GM21360 (cell line): ENCODE data around the gene MALT1.
A peak's percentile ranks its signal among the peaks of the same experiment; 100 is the strongest.
"Not testable (repeated sequence)": the region's sequence is repeated elsewhere in the genome, so short reads cannot be mapped to it uniquely, and the experiment has no call there.

Experiments
- ATAC-seq: cut with Tn5 transposase; IDR thresholded peaks from one replicate; pipeline ENCODE4 v1.9.1; 2021; ENCODE audit warnings: mild to moderate bottlenecking, moderate library complexity; ENCODE audit not compliant: unreplicated experiment

MALT1 gene

DNA sequence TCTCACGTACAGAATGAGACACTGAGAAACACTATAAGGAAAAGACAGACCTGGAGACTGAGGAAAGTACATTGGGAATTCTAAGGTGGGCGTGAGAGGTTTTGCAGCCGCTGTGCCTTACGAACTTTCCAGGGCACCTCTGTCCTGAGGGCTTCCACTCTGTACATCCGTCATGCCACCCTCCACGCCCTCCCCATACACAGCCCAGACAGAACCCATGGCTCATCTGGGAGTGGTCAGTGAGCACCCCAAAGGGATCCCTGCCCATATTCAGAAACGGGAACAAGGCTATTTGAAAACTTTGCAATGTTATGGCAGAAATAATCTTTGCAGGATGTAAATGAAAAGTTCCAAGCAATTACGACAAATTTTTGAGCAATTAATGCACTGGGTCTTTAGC is 98.1 kb downstream of the MALT1 start:
- ATAC-seq: no peak

DNA sequence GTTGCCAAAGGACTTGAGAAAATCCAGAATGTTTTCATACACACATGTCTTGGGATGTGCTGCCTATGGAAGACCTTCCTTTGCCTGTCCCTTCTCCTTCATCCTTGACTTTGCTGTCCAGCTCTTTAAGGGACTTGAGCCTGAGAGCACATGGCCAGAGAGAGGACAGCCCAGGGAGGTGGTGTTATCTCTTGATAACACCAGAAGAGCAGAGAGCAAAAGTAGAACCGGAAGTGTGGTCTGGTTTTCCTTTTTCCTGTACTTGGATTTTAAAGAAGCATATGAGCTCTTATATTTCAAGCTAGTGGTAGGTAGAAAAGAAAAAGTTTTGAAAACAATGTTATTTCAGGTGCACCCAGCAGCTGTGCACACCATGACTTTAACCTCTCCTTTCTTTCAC is 99.3 kb downstream of the MALT1 start:
- ATAC-seq: no peak

DNA sequence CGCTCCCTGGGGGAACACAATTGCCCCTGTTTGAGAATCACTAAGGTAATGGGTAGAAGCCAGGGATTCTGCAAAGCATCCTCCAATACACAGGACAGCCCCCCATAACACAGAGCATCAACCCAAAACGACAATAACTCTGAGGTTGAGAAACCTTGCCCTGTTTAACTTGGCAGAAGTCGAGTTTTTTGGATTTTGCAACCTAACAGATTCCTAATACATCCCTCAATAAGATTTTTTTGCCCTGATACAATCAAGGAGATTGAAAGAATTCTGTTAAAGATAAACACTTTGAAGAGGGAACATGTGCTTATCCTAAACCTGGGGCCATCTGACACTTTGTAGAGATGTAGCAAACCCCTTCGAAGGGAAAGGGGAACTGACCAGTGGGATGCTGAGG is 100.9 kb downstream of the MALT1 start:
- ATAC-seq: no peak

DNA sequence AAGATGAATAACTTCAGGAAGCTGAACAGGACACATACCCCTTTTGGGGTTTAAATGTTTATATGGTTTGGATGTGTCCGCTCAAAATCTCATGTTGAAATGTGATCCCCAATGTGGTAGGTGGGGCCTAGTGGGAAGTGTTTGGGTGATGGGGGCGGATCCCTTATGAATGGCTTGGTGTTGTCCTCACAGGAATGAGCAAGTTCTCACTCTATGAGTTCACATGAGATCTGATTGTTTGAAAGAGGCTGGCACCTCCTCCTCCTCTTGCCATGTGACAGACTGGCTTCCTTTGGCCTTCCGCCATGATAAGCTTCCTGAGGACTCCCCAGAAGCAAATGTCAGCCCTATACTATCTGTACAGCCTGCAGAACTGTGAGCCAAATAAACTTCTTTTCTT is 104.8 kb downstream of the MALT1 start:
- ATAC-seq: no peak

DNA sequence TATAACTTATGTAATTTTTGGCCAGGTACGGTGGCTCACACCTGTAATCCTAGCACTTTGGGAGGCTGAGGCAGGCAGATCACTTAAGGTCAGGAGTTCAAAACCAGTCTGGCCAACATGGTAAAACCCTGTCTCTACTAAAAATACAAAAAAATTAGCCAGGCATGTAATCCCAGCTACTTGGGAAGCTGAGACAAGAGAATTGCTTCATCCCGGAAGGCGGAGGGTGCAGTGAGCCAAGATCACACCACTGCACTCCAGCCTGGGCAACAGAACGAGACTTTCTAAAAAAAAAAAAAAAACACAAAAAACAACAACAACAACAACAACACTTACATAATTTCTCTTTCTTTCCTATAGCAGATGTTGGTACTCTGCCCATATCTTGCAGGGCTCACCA is 105.3 kb downstream of the MALT1 start:
- ATAC-seq: not testable (repeated sequence)

DNA sequence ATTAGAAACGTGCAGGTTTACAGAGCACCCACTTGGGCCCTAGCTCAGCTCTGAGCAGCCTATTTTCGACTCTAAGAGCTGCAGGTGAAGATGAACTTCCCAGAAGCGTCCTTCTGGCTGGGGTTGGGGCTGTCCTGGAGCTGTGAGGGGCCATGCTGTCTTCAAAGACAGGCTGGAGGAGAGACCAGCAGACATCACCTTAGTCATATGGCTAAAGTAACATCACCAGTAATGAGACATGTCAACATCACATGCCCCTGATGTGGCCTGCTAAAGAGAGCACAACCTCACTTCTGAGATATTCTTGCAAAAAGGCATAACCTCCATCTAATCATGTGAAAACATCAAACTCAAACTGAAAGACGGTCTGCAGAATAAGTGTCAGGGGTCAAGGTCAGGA is 106.2 kb downstream of the MALT1 start:
- ATAC-seq: no peak

DNA sequence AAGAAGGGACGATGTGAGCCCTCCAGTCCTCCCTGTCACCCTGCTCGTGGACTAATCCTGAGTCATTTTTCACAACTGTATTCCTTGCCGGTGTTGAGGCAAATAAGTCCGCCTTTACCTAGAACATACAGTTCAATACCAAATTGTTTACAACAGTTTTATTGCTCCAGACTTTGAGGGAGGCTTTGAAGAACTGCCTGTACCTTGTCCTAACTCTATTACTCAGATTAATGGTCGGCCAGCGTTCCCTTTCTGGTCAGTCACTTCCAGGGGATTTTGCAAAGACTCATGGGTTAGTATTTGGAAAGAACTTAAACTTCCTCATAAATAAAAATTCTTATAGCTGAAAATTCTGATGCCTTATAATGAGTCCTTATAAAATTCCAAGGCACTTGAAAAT is 108.3 kb downstream of the MALT1 start:
- ATAC-seq: no peak

DNA sequence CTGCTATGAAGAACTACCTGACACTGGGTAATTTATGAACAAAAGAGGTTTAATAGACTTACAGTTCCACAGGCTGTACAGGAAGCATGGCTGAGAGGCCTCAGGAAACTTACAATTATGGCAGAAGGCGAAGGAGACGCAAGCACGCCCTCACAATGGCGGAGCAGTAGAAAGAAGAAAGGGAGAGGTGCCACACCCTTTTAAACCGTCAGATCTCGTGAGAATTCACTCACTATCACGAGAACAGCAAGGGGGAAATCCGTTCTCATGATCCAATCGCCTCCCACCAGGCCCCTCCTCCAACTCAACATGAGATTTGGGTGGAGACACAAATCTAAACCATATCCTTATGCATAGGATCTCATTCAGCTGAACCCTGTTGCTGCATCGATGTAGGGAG is 108.8 kb downstream of the MALT1 start:
- no peak for ATAC-seq

DNA sequence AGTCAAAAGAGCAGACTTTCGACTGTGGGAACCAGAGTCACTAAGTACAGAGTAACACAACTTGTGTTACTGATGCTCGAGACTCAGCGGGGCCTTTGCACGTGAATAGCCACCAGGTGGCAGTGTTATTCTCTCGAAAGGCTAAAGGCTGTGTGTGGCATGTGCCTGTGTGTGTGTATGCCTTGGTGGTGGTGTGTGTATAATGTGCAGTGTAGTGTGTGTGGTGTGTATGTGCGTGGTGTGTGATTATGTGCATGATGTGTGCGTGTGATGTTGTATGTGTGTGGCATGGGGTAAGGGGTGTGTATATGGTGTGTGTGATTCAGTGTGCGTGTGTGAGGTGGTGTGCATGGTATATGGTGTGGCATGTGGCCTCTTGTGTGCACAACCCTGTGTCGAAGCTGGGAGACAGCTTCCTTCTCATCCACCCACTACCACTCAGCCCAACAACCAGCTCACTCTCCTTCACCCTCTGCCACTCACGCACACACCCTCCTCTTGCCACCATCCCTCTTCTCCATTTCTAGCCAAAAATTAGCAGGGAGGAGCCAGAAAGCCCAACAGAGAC is 110.4 kb downstream of the MALT1 start:
- ATAC-seq: peak; percentile 68

DNA sequence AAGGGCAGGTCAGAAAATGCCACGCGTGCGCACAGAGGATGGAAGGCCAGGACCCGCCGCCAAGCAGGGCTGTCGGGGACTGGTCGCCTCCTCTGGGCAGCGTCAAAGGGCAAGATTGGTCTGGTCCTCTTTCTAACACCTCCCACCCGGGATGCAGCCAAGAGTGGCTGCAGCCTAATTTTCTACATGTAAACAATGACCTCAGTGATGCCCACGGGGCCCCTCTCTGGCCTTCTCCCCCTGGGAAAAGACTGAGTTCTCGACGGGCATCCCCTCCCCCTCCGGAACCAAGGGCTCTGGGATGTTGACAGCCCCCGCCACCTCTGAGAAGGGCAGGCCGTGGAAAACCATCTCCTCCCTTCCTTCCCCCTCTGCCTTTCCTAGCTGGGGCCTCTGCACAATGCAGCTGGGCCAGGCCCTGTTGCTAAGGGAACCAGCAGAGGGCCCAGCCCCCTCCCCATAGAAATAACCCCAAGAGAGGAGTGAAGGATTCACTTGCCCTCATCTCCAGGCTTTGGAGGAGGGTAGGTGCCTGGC is 113.4 kb downstream of the MALT1 start:
- no peak for ATAC-seq

DNA sequence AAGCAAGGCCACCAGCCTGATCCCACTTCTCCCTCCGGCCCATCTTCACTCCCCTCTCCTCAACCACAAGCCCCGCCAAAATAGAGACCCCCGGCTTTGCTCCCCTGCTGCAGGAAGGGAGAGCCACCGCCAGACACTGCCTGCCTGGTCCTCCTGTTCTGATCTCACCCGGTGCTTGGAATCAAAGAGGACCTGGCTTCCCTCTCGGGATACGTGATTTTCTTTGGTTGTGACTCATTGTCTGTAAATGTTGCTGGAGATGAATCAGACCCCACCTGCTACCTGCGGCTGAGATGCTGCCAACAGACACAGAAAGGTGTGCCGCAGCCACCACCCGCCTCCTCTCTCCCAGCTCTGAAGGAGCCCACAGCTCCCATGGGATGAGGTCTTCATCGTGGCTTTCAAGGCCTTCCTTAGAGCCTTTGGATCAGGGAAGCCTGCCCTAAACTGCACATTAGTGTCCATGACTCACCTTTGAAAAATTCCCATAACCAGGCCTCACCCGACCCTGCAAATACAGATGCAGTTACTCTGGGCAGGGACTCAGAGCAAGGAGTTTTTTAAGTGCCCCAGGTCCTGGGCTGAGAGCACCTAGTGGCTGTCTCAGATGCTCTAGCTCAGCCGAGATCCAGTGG is 114.0 kb downstream of the MALT1 start:
- ATAC-seq: no peak

DNA sequence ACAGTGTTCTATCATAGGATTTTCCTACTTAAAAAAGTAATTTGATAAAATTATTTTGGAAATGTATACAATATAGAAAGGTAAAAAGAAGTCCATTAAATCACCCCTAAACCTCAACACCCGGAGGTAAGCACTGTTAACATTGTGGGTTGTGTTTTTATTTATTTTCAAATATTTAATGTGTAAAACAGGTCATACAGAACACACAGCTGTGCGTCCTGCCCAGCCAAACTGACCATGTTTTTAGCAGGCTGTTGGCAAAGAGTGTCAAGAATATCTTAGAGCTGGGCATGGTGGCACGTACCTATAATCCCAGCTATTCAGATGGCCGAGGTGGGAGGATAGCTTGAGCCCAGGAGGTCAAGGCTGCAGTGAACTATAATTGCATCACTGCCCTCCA is 114.6 kb downstream of the MALT1 start:
- ATAC-seq: no peak

DNA sequence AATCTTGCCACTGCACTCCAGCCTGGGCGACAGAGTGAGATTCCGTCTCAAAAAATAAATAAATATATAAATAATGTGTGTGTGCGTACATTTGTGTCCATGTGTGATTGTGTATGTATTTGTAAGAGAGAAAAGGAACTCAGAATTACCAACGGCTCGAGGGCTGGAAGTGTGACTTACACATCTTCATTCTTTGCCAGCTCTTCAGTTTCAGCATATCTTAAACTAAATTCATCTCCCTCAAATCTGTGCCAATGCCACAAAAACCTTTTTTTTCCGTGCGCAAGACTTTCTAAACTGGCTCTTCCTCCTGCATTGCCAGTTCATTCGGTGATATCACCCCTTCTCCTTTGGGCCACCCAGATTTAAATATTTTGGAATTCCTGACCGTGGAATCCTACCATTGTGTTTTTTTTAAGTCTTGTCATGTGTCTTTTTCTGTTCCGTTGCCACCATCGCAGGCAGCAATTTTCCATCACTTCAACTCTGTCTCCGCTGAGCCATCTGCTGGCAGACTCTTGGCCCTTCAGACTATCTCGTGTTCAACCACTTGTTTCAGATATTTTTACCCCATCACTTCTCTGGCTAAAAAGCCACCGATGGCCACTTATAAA is 116.4 kb downstream of the MALT1 start:
- no peak for ATAC-seq

DNA sequence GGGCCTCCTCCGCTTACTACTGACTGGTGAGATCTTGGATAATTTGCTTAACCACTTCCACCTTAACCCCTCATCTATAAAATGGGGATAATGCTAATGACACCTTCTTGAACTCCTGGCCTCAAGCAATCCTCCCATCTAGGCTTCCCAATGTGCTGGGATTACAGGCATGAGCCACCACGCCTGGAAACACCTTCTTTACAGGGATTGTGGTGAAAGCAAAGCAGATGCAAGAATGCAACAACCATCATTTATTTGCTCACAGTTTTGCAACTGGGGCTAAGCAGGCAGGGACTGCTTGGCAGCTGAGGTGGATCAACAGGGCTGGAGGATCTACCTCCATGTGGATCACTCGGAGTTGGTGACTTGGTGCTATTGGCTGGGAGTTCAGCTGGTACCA is 117.2 kb downstream of the MALT1 start:
- ATAC-seq: no peak

DNA sequence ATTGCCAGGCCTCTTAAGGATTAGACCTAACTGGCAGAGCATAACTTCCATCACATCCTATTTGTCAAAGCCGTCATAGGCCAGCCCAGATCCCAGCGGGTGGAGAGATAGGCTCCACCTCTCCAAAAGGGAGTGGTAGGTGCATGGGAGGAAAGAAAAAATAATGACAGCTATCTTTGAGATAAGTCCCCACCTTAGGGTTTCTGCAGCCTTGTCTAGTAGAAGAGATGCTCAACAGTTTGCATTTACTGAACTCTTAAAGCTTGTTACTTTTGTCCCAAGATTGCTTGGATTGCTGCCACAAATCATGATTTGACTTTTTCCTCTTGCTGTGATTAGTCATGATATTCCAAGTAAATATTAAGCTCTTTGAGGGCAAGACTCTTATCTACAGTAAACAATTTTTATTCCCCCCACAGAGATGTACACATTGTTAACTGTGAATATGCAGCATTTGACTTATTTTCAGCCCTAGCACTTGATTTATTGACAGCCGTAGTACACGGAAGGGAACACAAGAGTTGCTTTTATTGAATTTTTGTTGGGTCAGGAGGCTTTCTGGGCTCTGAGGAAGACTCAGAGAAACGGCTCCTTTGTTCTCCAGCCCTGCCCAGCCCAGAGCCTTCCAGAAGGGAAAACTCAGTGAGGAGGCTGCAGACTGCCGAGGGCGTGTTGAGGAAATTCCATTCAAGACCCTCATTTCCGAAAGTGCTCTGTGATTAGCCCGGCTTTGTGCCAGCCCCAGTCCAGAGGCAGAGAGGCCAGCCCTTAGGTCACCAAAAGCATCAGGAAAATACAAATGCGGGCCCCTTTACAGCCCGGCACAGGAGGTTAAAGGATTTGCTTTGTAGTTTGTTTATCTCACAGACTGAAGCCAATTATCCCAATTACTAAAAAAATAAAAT is 118.0 kb downstream of the MALT1 start:
- no peak for ATAC-seq

DNA sequence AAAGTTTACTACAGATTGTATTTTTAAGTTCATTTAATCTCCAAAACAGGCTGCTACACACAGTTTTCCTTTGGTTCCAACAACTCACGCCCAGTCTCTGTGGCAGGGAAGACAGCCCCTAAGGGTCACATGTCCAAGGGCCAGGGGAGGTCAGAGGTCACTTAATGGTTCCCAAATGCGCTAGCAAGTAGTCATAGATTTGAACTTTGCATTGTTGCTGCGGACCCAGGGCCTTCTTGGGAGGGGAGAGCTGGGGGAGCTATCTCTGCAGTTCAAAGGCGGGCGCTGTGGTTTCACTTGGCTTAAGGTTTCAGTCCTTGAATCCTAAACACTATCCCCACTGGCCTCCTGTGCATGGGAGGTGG is 118.6 kb downstream of the MALT1 start:
- no peak for ATAC-seq

DNA sequence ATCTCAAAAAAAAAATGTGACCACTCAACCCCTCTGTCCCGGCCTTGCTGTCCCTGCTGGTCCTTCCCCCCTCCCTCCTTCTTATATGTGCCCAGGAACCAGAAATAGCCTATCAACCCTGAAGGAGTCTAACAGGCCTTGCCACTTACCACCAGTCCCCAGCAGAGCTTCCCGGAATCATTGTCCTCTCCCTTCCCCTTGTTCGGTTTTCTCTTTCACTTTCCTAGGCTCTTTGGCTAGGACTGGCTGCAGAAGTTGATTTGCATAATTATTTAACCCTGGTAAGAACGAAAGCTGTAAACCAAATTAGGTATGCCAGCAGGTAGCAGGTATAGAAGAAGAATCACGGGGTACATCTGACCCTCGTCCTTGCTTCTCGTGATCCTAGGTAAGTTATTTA is 120.8 kb downstream of the MALT1 start:
- ATAC-seq: peak; percentile 88

DNA sequence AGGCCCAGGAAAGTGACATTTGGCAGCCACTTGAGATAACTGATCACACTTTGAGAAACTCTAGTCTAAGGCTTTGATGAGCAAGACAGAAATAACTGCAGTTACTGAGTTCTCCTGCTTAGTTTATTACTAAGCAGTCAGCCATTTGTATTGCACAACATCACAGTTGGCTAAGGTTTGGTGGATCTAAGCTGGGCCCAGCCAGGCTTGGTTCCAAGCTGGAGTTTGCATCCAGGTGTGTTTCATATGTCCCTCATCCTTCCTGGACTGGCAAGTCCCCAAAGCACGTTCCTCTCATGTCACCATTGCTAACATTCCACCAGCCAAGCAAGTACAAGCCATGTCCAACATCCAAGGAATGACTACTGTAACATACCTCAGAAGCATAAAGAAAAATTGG is 122.1 kb downstream of the MALT1 start:
- no peak for ATAC-seq

DNA sequence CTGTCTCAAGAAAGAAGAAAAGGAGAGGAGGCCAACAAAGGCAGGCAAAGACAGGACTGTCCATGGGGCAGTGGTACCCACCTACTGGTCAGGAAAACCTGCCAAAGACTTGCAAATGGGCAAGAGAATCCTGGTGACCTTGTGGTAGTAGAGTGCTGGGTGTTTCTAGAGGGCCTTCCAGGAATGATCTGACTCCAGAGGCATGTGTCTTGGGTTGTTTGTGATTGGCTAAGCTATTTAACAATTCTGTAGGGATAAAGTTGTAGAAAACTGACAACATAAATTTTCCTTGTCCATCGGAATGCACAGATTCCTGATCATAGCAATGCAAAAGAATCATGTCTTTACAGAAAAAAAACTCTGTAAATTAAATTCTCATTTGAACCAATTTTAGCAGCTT is 125.0 kb downstream of the MALT1 start:
- no peak for ATAC-seq

DNA sequence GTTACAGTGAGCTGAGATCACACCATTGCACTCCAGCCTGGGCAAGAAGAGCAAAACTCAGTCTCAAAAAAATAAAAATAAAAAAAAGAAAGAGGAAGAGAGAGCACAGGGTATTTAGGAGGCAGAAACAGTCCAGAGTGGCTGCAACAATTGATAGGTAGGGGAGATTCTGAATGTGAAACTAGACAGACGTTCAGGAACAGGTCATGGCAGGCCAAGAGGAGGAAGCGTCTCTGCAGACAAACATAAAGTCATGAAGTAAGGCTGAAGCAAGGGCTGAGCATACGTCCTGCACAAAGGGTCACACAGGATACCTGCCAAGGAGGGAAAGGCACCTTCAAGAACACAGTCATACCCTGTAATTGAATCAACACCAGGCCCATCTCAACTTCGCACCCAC is 129.3 kb downstream of the MALT1 start:
- ATAC-seq: peak; percentile 90

DNA sequence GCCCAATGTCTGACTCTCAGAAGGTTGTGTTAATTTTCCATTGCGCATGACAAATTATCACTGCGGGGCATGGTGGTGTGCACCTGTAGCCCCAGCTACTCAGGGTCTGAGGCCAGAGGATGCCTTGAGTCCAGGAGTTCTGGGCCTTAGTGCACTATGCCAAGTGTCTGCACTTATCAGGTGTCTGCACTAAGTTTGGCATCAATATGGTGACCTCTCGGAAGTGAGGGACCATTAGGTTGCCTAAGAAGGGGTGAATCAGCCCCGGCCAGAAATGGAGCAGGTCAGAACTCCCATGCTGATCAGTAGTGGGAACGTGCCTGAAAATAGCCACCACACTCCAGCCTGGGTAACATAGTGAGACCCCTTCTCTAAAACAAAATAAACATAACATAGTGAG is 131.7 kb downstream of the MALT1 start:
- ATAC-seq: no peak

DNA sequence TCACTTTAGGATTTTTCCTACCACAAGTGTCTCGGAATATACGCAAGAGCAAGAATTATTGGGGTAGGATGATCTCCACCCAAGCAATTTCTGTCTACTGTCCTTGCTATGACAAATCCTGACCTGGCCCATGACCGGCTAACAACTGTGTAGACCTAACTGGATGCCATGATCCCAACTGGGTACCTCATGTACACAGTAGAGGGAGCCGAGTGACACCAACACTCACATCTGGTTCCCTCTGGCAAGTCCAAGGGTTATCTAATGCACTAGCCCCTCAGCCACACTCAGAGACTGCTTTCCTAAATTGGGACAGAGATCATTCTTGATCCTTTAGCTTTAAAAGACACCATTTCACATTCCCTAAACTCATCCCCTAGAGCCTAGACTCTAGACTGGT is 132.7 kb downstream of the MALT1 start:
- no peak for ATAC-seq
